Esophagus squamous epithelium (tissue), 5 donors: ENCODE data around the gene ANKRA2. TPM values are rescaled to one million over a fixed set of nuclear protein-coding genes. Genes with fewer than 3 reads are reported as not detected.

Experiments
- DNase-seq: peaks from one replicate; lab custom pipeline; 2025; lab: John Stamatoyannopoulos, UW
- H3K27ac ChIP-seq, 4 donors: fragments of 200-600 bp; sonication (generic); one replicate each; pipeline ENCODE4 v1.5.1; 2016 to 2019; ENCODE audit warnings: mild to moderate bottlenecking in 1 of 4
- H3K27me3 ChIP-seq, 4 donors: fragments of 200-600 bp; sonication (generic); 1 replicate in 3 of 4; 2 replicates in 1 of 4; pipeline versions ENCODE4 v1.5.1 to v1.6.0; 2017 to 2021; ENCODE audit warnings: antibody characterized with exemption in 1 of 4
- H3K36me3 ChIP-seq, 3 donors: fragments of 200-600 bp; sonication (generic); one replicate each; pipeline ENCODE4 v1.5.1; 2016 to 2019
- H3K4me1 ChIP-seq, 3 donors: fragments of 200-600 bp; sonication (generic); one replicate each; pipeline ENCODE4 v1.5.1; 2017 to 2019
- H3K4me3 ChIP-seq, 4 donors: fragments of 200-600 bp; sonication (generic); 1 replicate in 3 of 4; 2 replicates in 1 of 4; pipeline ENCODE4 v1.5.1; 2016 to 2019; ENCODE audit warnings: mild to moderate bottlenecking in 2 of 4, moderate library complexity in 1 of 4
- H3K9me3 ChIP-seq, 3 donors: fragments of 200-600 bp; sonication (generic); one replicate each; pipeline ENCODE4 v1.5.1; 2016 to 2019
- POLR2A ChIP-seq, 4 donors: fragments of 450-650 bp; IDR thresholded peaks; one replicate each; pipeline ENCODE4 v1.6.1; 2017; ENCODE audit warnings: antibody characterized with exemption in 4 of 4, mild to moderate bottlenecking in 4 of 4, moderate library complexity in 3 of 4
- WGBS, 2 donors: methylation state at CpG; one replicate each; pipeline ENCODE4 v1.1.5; 2018; 5-methylcytosine and 5-hydroxymethylcytosine counted together
- intact Hi-C: fragments of 100-400 bp; cut with DNase I; formaldehyde crosslinking; loops from one replicate; pipeline ENCODE4 v1.15.0; 2022
- total RNA-seq, 4 donors: library from RNA; depleted of rRNA; stranded (reverse); fragments of >200 nt; gene quantifications; one replicate each; pipeline ENCODE4 v1.1.0, GENCODE V29; 2016
- TF ChIP-seq, protein P1 (sequence below), 6 experiments: fragments of 450-650 bp in 4 of 6; fragments of 200-600 bp in 2 of 6; sonication (generic) in 2 of 6; IDR thresholded peaks; one replicate each; pipeline ENCODE4 v1.5.1; 2016 to 2019; ENCODE audit warnings: antibody characterized with exemption in 6 of 6, mild to moderate bottlenecking in 4 of 6, moderate library complexity in 4 of 6
- donor health status: DM: yes; HTN: yes; CAD: no.

Gene ANKRA2
- total RNA-seq, 4 donors from 2014 or later, result 7.1 to 35.3 (median 15.2) TPM

- Histone ChIP-seq H3K4me1 (peaks cover 0 to 5% (median 0%) of the 10 kb centered on the region in 3 donors), H3K9me3 (no peaks in the 10 kb centered on the region), H3K27ac (no peak overlapping the region), H3K27me3 (no peaks in the 10 kb centered on the region), H3K4me3 (no peak overlapping the region), H3K36me3 (no peaks in the 10 kb centered on the region)
- TF ChIP-seq POLR2A (IDR thresholded peaks at IDR 0.05), result no peak
- TF ChIP-seq, protein P1, sequence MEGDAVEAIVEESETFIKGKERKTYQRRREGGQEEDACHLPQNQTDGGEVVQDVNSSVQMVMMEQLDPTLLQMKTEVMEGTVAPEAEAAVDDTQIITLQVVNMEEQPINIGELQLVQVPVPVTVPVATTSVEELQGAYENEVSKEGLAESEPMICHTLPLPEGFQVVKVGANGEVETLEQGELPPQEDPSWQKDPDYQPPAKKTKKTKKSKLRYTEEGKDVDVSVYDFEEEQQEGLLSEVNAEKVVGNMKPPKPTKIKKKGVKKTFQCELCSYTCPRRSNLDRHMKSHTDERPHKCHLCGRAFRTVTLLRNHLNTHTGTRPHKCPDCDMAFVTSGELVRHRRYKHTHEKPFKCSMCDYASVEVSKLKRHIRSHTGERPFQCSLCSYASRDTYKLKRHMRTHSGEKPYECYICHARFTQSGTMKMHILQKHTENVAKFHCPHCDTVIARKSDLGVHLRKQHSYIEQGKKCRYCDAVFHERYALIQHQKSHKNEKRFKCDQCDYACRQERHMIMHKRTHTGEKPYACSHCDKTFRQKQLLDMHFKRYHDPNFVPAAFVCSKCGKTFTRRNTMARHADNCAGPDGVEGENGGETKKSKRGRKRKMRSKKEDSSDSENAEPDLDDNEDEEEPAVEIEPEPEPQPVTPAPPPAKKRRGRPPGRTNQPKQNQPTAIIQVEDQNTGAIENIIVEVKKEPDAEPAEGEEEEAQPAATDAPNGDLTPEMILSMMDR (IDR thresholded peaks at IDR 0.05), result no peak
- WGBS, 2 donors, result 83 to 86% methylated on average over 3 of the region's 3 CpGs
- intact Hi-C loops, result no loop called here
- no peak for DNase-seq
These were observed 37.2 kb downstream of the ANKRA2 start for GRCh38 chr5:73528248-73528647.

GRCh38 chr5:73525606-73526203, 39.7 kb downstream of the ANKRA2 start:
- WGBS, 2 donors, result 60 to 65% methylated on average over 3 of the region's 3 CpGs
- Histone ChIP-seq H3K4me1 (peaks cover 0 to 17% (median 3%) of the 10 kb centered on the region in 3 donors), H3K4me3 (no peak overlapping the region), H3K27ac (peak overlapping the region in 1 of 4 donors; percentile 21), H3K36me3 (no peaks in the 10 kb centered on the region), H3K27me3 (no peaks in the 10 kb centered on the region), H3K9me3 (no peaks in the 10 kb centered on the region)
- no peak for DNase-seq
- TF ChIP-seq, protein P1 (IDR thresholded peaks at IDR 0.05), result no peak
- no peak for TF ChIP-seq POLR2A (IDR thresholded peaks at IDR 0.05)
- intact Hi-C loops, result no loop called here

GRCh38 chr5:73523861-73524260, 41.6 kb downstream of the ANKRA2 start:
- WGBS, 2 donors, result 92% methylated on average over 1 of the region's 1 CpG
- no peaks in the 10 kb centered on the region for H3K9me3 ChIP-seq
- no peak overlapping the region for H3K27ac ChIP-seq
- intact Hi-C loops, result no loop called here
- no peak overlapping the region for H3K4me3 ChIP-seq
- H3K36me3 ChIP-seq, result no peaks in the 10 kb centered on the region
- peaks cover 3 to 26% (median 3%) of the 10 kb centered on the region in 3 donors for H3K4me1 ChIP-seq
- no peaks in the 10 kb centered on the region for H3K27me3 ChIP-seq
- DNase-seq, result no peak
- TF ChIP-seq POLR2A (IDR thresholded peaks at IDR 0.05), result no peak
- TF ChIP-seq, protein P1 (IDR thresholded peaks at IDR 0.05), result no peak

- 36 to 70% methylated on average over 7 of the region's 7 CpGs for WGBS, 2 donors
- no peaks in the 10 kb centered on the region for H3K36me3 ChIP-seq
- H3K27ac ChIP-seq, result peak overlapping the region in 2 of 4 donors; percentile 46 to 64
- no peaks in the 10 kb centered on the region for H3K9me3 ChIP-seq
- H3K27me3 ChIP-seq, result no peaks in the 10 kb centered on the region
- intact Hi-C loops, result no loop called here
- peaks cover 3 to 26% (median 3%) of the 10 kb centered on the region in 3 donors for H3K4me1 ChIP-seq
- TF ChIP-seq, protein P1 (IDR thresholded peaks at IDR 0.05), result peak in 1 of 6 experiments; percentile 6
- no peak for TF ChIP-seq POLR2A (IDR thresholded peaks at IDR 0.05)
- H3K4me3 ChIP-seq, result no peak overlapping the region
- no peak for DNase-seq
These were observed 42.5 kb downstream of the ANKRA2 start for GRCh38 chr5:73522989-73523388.

- no peak overlapping the region for H3K4me3 ChIP-seq
- peak; percentile 14 for DNase-seq
These were observed 45.7 kb downstream of the ANKRA2 start for GRCh38 chr5:73519531-73520283.

More at GRCh38 chr5:73519531-73520283, 45.7 kb downstream of the ANKRA2 start:
- WGBS, 2 donors, result 17 to 19% methylated on average over 15 of the region's 16 CpGs
- TF ChIP-seq POLR2A (IDR thresholded peaks at IDR 0.05), result no peak
- TF ChIP-seq, protein P1 (IDR thresholded peaks at IDR 0.05), result peak; percentile 15 to 86 (median 72)
- no peaks in the 10 kb centered on the region for H3K9me3 ChIP-seq
- H3K27me3 ChIP-seq, result no peaks in the 10 kb centered on the region
- H3K27ac ChIP-seq, result no peak overlapping the region
- no peaks in the 10 kb centered on the region for H3K36me3 ChIP-seq
- peaks cover 6 to 44% (median 7%) of the 10 kb centered on the region in 3 donors for H3K4me1 ChIP-seq
- intact Hi-C loops, result no loop called here
